Kidney epithelial cell (primary cell): ENCODE measurements around the gene SDCCAG8. TPM values are rescaled to one million over a fixed set of nuclear protein-coding genes. Genes with fewer than 3 reads are reported as not detected.

ENCODE experiments used
- DNase-seq: peaks from one replicate; pipeline ENCODE4 v3.0.0-alpha.2; 2010; ENCODE audit warnings: low read depth
- H3K27me3 ChIP-seq: 2 replicates; pipeline ENCODE4 v1.6.0; 2011; ENCODE audit warnings: low read length; ENCODE audit not compliant: control insufficient read depth, insufficient read depth
- H3K36me3 ChIP-seq: 2 replicates; pipeline ENCODE4 v1.5.1; 2011; ENCODE audit warnings: low read length; ENCODE audit not compliant: control insufficient read depth, insufficient read depth
- H3K4me3 ChIP-seq: 2 replicates; pipeline ENCODE4 v1.5.1; 2011; ENCODE audit warnings: low read depth, mild to moderate bottlenecking, control low read depth, low read length
- total RNA-seq: library from RNA; depleted of rRNA; stranded (reverse); fragments of >200 nt; gene quantifications from 2 replicates; pipeline ENCODE4 v1.2.3, GENCODE V29; 2015
- TF ChIP-seq, protein P1 (sequence below): IDR thresholded peaks from 2 replicates; pipeline ENCODE4 v1.5.1; 2011; ENCODE audit warnings: mild to moderate bottlenecking, moderate library complexity, low read length, control low read depth, inconsistent platforms; ENCODE audit not compliant: insufficient read depth, poor library complexity, severe bottlenecking

SDCCAG8 gene
- total RNA-seq, 1 donor from 2014 or later = 46.9 TPM

DNA sequence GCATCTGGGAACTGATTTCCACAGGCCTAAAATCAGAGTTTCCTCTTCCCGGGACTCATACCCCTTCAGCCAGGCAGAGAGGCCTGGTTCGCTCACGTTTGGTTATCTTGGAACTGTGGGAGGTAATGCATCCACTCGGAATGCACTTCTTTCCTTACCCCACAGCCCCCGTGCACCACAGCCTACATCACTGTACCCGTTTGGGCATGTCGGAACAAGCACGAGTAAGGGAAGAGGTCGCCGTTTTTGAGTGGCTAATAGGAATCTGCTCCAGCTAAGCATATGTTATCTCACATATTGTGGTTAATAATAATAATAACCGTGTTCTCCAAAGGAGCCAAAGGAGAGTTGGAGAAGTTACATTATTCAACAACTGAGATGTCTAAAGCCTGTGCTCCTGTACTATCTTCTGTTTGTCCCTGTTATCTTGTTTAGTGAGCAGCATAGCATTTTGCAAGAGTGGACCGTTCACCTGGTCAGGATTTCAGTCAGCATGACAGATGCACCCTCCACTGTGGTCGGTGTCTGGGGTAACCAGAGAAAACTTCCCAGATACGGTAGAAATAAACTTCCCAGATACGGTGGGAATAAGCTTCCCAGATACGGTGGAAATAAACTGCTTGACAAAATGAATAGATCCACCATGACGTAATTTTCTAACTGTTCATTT, 198.6 kb downstream of the SDCCAG8 start:
- TF ChIP-seq, protein P1, sequence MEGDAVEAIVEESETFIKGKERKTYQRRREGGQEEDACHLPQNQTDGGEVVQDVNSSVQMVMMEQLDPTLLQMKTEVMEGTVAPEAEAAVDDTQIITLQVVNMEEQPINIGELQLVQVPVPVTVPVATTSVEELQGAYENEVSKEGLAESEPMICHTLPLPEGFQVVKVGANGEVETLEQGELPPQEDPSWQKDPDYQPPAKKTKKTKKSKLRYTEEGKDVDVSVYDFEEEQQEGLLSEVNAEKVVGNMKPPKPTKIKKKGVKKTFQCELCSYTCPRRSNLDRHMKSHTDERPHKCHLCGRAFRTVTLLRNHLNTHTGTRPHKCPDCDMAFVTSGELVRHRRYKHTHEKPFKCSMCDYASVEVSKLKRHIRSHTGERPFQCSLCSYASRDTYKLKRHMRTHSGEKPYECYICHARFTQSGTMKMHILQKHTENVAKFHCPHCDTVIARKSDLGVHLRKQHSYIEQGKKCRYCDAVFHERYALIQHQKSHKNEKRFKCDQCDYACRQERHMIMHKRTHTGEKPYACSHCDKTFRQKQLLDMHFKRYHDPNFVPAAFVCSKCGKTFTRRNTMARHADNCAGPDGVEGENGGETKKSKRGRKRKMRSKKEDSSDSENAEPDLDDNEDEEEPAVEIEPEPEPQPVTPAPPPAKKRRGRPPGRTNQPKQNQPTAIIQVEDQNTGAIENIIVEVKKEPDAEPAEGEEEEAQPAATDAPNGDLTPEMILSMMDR = no peak
- Histone ChIP-seq H3K4me3 (no peak overlapping the region), H3K27me3 (no peaks in the 10 kb centered on the region), H3K36me3 (no peaks in the 10 kb centered on the region)
- DNase-seq = no peak

DNA sequence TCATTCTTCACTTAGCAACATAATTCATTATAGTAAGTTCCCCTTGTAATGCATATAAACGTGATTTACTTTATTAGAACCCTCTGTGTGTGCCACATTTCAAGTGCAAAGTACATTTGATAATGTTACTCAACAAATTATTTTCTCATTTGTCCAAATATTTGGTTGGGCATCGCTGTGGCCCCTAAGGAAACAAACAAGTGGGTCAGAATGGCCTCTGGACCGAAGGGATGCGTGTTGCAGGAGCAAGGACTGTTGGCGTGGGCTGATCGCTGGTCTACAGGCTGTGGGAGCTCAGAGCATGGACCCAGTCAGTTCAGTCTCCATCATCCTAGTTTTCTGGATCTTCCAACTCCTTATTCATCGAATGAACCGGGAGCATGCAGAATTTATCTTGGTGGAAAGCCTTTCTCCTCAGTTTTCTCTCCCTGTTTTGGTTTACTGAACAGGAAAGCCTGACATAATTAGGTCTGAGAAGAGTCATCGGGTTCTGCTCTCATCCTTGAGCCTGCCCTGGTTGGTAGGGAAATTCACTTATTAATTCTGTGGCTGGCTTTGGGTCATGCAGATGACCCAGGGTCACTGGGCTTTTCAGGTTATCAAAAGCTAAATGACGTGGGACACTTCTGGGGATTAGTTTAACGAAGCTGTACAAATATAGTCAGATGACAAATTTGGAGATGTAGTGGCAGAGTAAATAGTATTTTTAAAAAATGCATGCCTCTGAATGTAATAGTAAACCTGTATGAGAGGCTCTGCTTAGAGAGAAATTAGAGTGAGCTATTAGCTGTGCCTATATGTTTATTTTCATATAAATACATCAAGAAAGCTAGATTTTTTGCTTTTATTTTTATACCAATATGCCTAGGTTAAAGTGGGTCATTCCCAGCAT, 200.2 kb downstream of the SDCCAG8 start:
- Histone ChIP-seq H3K36me3 (no peaks in the 10 kb centered on the region), H3K27me3 (no peaks in the 10 kb centered on the region), H3K4me3 (no peak overlapping the region)
- no peak for DNase-seq
- TF ChIP-seq, protein P1 = no peak

DNA sequence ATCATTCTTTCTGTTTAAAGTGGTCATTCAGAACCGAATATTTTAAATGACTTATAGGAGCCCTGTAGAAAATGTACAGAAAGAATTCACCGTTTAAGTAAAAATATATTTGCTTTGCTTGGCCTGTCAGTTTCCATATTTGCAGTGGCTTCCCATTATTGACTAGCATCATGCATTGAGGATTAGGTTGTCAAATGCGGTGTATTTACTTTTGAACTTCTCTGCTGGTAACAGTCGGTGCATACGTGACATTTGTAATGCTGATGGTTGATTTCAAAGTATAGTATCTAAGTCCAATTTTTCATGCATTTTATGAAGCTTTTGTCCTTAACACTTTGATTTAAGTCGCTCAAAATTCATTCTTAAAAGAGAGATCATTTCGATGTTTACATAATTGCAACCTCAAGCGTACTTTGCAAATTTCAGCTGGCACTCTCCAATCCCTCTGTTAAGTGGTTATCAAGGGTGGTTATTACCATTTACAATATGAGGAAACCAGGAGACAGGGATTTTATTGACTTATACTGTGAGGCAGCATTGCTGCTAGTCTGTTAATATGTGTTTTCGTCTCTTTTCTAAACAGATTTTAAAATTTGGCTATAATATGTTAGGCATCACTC, 201.6 kb downstream of the SDCCAG8 start:
- no peaks in the 10 kb centered on the region for H3K36me3 ChIP-seq
- DNase-seq = no peak
- H3K27me3 ChIP-seq = no peaks in the 10 kb centered on the region
- TF ChIP-seq, protein P1 = no peak
- no peak overlapping the region for H3K4me3 ChIP-seq

DNA sequence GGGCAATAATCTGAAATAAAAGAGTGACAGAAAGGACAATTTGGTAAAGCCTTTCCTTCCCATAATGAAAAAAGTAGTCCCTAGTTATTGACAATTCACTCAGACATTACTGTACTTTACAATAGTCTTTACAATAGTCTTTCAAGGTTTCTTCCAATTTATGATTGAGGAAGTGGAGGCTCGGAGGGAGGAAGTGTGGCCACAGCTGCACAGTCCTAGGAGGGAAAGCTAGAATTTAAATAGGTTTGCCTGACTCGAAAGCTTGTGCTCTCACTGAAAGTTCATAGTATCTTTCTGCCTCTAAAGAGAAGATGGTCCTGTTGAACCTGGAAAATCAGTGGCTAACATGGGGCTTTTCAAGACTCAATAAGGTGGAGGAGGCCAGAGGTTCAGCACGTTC, 203.2 kb downstream of the SDCCAG8 start:
- Histone ChIP-seq H3K4me3 (no peak overlapping the region), H3K36me3 (no peaks in the 10 kb centered on the region), H3K27me3 (no peaks in the 10 kb centered on the region)
- DNase-seq = no peak
- TF ChIP-seq, protein P1 = no peak

DNA sequence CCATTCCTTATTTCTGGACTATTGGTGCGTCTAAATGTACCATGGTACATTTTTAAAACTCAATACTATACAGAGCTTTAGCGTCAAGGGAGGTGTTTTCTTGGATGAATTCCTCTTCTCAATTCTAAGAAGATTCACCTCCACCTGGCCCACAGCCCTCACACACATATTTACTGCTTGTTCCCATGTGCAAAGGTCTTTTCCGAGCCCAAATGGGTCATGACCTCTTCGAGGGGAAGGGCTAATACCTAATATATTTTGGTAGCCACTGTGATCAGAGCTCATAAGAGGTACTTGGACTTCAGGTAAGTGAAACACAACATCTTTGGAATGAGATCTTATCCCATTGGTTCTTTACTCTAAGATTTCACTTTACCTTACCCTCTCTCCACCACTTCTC, 205.9 kb downstream of the SDCCAG8 start:
- TF ChIP-seq, protein P1 = no peak
- Histone ChIP-seq H3K36me3 (no peaks in the 10 kb centered on the region), H3K4me3 (no peak overlapping the region), H3K27me3 (no peaks in the 10 kb centered on the region)
- DNase-seq = no peak
